ENCODE results near the gene TAF13. TPM values are rescaled to one million over a fixed set of nuclear protein-coding genes. Genes with fewer than 3 reads are reported as not detected.

TAF13 gene
- total and polyA plus RNA-seq, 2 experiments from 2014 or later = 93.2 to 197 TPM

- no peaks in the 10 kb centered on the region for H3K36me3 ChIP-seq (ENCODE audit: low read depth)
- H3K4me3 ChIP-seq = no peak overlapping the region
- peaks cover 12% of the 10 kb centered on the region for H3K79me2 ChIP-seq (ENCODE audit: insufficient read depth)
- H3K9me3 ChIP-seq (ENCODE audit: low read depth) = no peaks in the 10 kb centered on the region
- H2AFZ ChIP-seq = no peak overlapping the region
- no peak overlapping the region for H3K4me2 ChIP-seq (ENCODE audit: unreplicated experiment)
- no peak overlapping the region for H3K9ac ChIP-seq
- no peak for DNase-seq
- H3K27me3 ChIP-seq (replicated peaks; ENCODE audit: insufficient read depth) = no peaks in the 10 kb centered on the region
- WGBS, 2 experiments (ENCODE audit: low coverage in 1 of 2, low lambda C conversion rate in 2 of 2, missing lambda C conversion rate in 2 of 2) = 47 to 51% methylated on average over 1 of the region's 1 CpG
- no peak overlapping the region for H3K27ac ChIP-seq
- TF ChIP-seq EZH2 (IDR thresholded peaks at IDR 0.05; ENCODE audit: insufficient read depth, poor library complexity, severe bottlenecking) (no peak), EZH2phosphoT487 (IDR thresholded peaks at IDR 0.05; ENCODE audit: insufficient read depth, low read depth) (no peak)
- in situ Hi-C loops (cut with MboI) = no loop called here
- H3K9me2 ChIP-seq (ENCODE audit: insufficient read depth) = no peaks in the 10 kb centered on the region
- H4K20me1 ChIP-seq (ENCODE audit: insufficient read depth) = no peaks in the 10 kb centered on the region
- H3K4me1 ChIP-seq (ENCODE audit: insufficient read depth) = no peaks in the 10 kb centered on the region
- H3F3A ChIP-seq (ENCODE audit: insufficient read depth) = 0 out of 2 replicates have a peak, but pooled peaks cover 1% of the 10 kb centered on the region
Observed at GRCh38 chr1:109045595-109045994, 30.2 kb downstream of the TAF13 start.

- Histone ChIP-seq H3K9me2 (ENCODE audit: insufficient read depth) (no peaks in the 10 kb centered on the region), H3K9ac (peak within 1 kb of the TSS; percentile 89), H4K20me1 (ENCODE audit: insufficient read depth) (no peaks in the 10 kb centered on the region), H3K4me1 (ENCODE audit: insufficient read depth) (no peaks in the 10 kb centered on the region; the same call in 1 of the 2 replicates), H3K27ac (peak within 1 kb of the TSS; percentile 49), H3K27me3 (replicated peaks; ENCODE audit: insufficient read depth) (no peaks in the 10 kb centered on the region), H3F3A (ENCODE audit: insufficient read depth) (peaks cover 7% of the 10 kb centered on the region; the same call in 1 of the 2 replicates), H2AFZ (peak within 1 kb of the TSS; percentile 90), H3K4me3 (peak within 1 kb of the TSS; percentile 98), H3K4me2 (ENCODE audit: unreplicated experiment) (peak within 1 kb of the TSS; percentile 91), H3K9me3 (ENCODE audit: low read depth) (no peaks in the 10 kb centered on the region), H3K36me3 (ENCODE audit: low read depth) (no peaks in the 10 kb centered on the region), H3K79me2 (ENCODE audit: insufficient read depth) (peaks cover 49% of the 10 kb centered on the region)
- in situ Hi-C loops (cut with MboI) = no loop called here
- no peak for TF ChIP-seq EZH2phosphoT487 (IDR thresholded peaks at IDR 0.05; ENCODE audit: insufficient read depth, low read depth)
- no peak for TF ChIP-seq EZH2 (IDR thresholded peaks at IDR 0.05; ENCODE audit: insufficient read depth, poor library complexity, severe bottlenecking)
- DNase-seq = peak; percentile 98
- WGBS, 2 experiments (ENCODE audit: low coverage in 1 of 2, low lambda C conversion rate in 2 of 2, missing lambda C conversion rate in 2 of 2) = 0 to 2% methylated on average over 53 to 65 of the region's 90 CpGs
Observed at GRCh38 chr1:109041621-109042468, 34.0 kb downstream of the TAF13 start, which contains the start of gene WDR47. WDR47 (minus strand) TSS chr1:109042102; CDS start chr1:109023512, 18,590 bp downstream.

GRCh38 chr1:109040989-109041620 lies 34.7 kb downstream of the TAF13 start:
- Histone ChIP-seq H3K27me3 (replicated peaks; ENCODE audit: insufficient read depth) (no peaks in the 10 kb centered on the region), H4K20me1 (ENCODE audit: insufficient read depth) (no peaks in the 10 kb centered on the region), H3K9me2 (ENCODE audit: insufficient read depth) (no peaks in the 10 kb centered on the region), H3K4me3 (peak overlapping the region; percentile 98), H3K9ac (peak overlapping the region; percentile 89), H3K4me2 (ENCODE audit: unreplicated experiment) (peak overlapping the region; percentile 91), H3F3A (ENCODE audit: insufficient read depth) (peaks cover 7% of the 10 kb centered on the region; the same call in 1 of the 2 replicates), H3K27ac (peak overlapping the region; percentile 62), H3K4me1 (ENCODE audit: insufficient read depth) (no peaks in the 10 kb centered on the region; the same call in 1 of the 2 replicates), H3K79me2 (ENCODE audit: insufficient read depth) (peaks cover 56% of the 10 kb centered on the region), H2AFZ (peak overlapping the region; percentile 90), H3K9me3 (ENCODE audit: low read depth) (no peaks in the 10 kb centered on the region), H3K36me3 (ENCODE audit: low read depth) (no peaks in the 10 kb centered on the region)
- DNase-seq = peak; percentile 54
- in situ Hi-C loops (cut with MboI) = no loop called here
- 1% methylated on average over 44 of the region's 44 CpGs for WGBS, 2 experiments (ENCODE audit: low coverage in 1 of 2, low lambda C conversion rate in 2 of 2, missing lambda C conversion rate in 2 of 2)
- no peak for TF ChIP-seq EZH2phosphoT487 (IDR thresholded peaks at IDR 0.05; ENCODE audit: insufficient read depth, low read depth)
- no peak for TF ChIP-seq EZH2 (IDR thresholded peaks at IDR 0.05; ENCODE audit: insufficient read depth, poor library complexity, severe bottlenecking)

DNA sequence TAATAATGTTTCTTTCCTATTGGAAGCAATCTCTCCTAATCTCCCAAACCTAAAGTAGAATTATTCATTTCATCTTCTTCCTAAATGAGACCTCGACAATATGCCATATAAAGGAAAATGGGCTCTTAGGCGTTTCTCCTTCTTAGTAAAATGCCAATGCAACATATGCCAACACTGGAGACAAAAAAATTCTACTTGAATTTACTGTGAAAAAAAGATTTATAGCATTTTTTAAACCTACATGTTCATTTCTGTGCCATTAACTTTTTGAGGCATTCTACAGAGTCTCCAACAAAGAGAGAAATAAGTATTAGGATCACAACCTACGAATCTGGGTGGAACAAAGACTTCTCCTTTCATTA lies 35.2 kb downstream of the TAF13 start:
- Histone ChIP-seq H3K4me1 (ENCODE audit: insufficient read depth) (no peaks in the 10 kb centered on the region; the same call in 1 of the 2 replicates), H3K4me2 (ENCODE audit: unreplicated experiment) (peak overlapping the region; percentile 91), H3K27me3 (replicated peaks; ENCODE audit: insufficient read depth) (no peaks in the 10 kb centered on the region), H3K79me2 (ENCODE audit: insufficient read depth) (peaks cover 61% of the 10 kb centered on the region), H3K27ac (peak overlapping the region; percentile 62), H3K9me2 (ENCODE audit: insufficient read depth) (no peaks in the 10 kb centered on the region), H3K4me3 (peak overlapping the region; percentile 98), H2AFZ (peak overlapping the region; percentile 90), H3F3A (ENCODE audit: insufficient read depth) (peaks cover 7% of the 10 kb centered on the region; the same call in 1 of the 2 replicates), H3K9me3 (ENCODE audit: low read depth) (no peaks in the 10 kb centered on the region), H3K9ac (peak overlapping the region; percentile 89), H3K36me3 (ENCODE audit: low read depth) (no peaks in the 10 kb centered on the region), H4K20me1 (ENCODE audit: insufficient read depth) (no peaks in the 10 kb centered on the region)
- TF ChIP-seq EZH2phosphoT487 (IDR thresholded peaks at IDR 0.05; ENCODE audit: insufficient read depth, low read depth) = no peak
- TF ChIP-seq EZH2 (IDR thresholded peaks at IDR 0.05; ENCODE audit: insufficient read depth, poor library complexity, severe bottlenecking) = no peak
- in situ Hi-C loops (cut with MboI) = no loop called here
- 14 to 15% methylated on average over 3 of the region's 3 CpGs for WGBS, 2 experiments (ENCODE audit: low coverage in 1 of 2, low lambda C conversion rate in 2 of 2, missing lambda C conversion rate in 2 of 2)
- DNase-seq = no peak
